HG02610 (cell line): ENCODE data around the gene SYNDIG1.

Source experiments
- ATAC-seq: cut with Tn5 transposase; IDR thresholded peaks from one replicate; pipeline ENCODE4 v1.9.1; 2021; ENCODE audit warnings: mild to moderate bottlenecking, moderate library complexity; ENCODE audit not compliant: unreplicated experiment

SYNDIG1 gene

GRCh38 chr20:24519476-24519875 is 50.0 kb downstream of the SYNDIG1 start:
- ATAC-seq: no peak

GRCh38 chr20:24521032-24521431 is 51.6 kb downstream of the SYNDIG1 start:
- ATAC-seq: no peak

- ATAC-seq: no peak
These were observed 53.3 kb downstream of the SYNDIG1 start for GRCh38 chr20:24522452-24523330.

GRCh38 chr20:24523661-24524060 is 54.2 kb downstream of the SYNDIG1 start:
- ATAC-seq: no peak

- ATAC-seq: no peak
These were observed 59.3 kb downstream of the SYNDIG1 start for GRCh38 chr20:24528583-24529368.

- no peak for ATAC-seq
These were observed 59.9 kb downstream of the SYNDIG1 start for GRCh38 chr20:24529369-24529719.

- ATAC-seq: no peak
These were observed 60.8 kb downstream of the SYNDIG1 start for GRCh38 chr20:24530131-24530680.

- no peak for ATAC-seq
These were observed 61.8 kb downstream of the SYNDIG1 start for GRCh38 chr20:24531202-24531601.

- ATAC-seq: no peak
These were observed 62.4 kb downstream of the SYNDIG1 start for GRCh38 chr20:24531631-24532419.

- ATAC-seq: no peak
These were observed 64.0 kb downstream of the SYNDIG1 start for GRCh38 chr20:24533449-24533848.

GRCh38 chr20:24534282-24534681 is 64.9 kb downstream of the SYNDIG1 start:
- ATAC-seq: no peak

GRCh38 chr20:24535941-24536730 is 66.7 kb downstream of the SYNDIG1 start:
- no peak for ATAC-seq

GRCh38 chr20:24537210-24537609 is 67.8 kb downstream of the SYNDIG1 start:
- ATAC-seq: no peak

- ATAC-seq: no peak
These were observed 73.3 kb downstream of the SYNDIG1 start for GRCh38 chr20:24542721-24543120.

- ATAC-seq: no peak
These were observed 73.7 kb downstream of the SYNDIG1 start for GRCh38 chr20:24543168-24543567.

- ATAC-seq: no peak
These were observed 74.3 kb downstream of the SYNDIG1 start for GRCh38 chr20:24543741-24544140.

GRCh38 chr20:24544371-24544770 is 74.9 kb downstream of the SYNDIG1 start:
- ATAC-seq: no peak

GRCh38 chr20:24545168-24545567 is 75.7 kb downstream of the SYNDIG1 start:
- no peak for ATAC-seq

GRCh38 chr20:24546232-24546892 is 76.9 kb downstream of the SYNDIG1 start:
- ATAC-seq: no peak

GRCh38 chr20:24547967-24548366 is 78.5 kb downstream of the SYNDIG1 start:
- ATAC-seq: no peak
